Measurements from ENCODE around the gene SWT1.

Gene SWT1

GRCh38 chr1:185239861-185240260 lies 82.9 kb downstream of the SWT1 start:
- Histone ChIP-seq H2BK5ac (ENCODE audit: low read depth, low read length, poor library complexity, severe bottlenecking) (no peak overlapping the region), H3K27me3 (ENCODE audit: control insufficient read depth in 1 of 2, insufficient read depth in 1 of 2, low read length in 2 of 2) (no peaks in the 10 kb centered on the region), H4K8ac (ENCODE audit: low read length) (no peak overlapping the region), H2BK120ac (ENCODE audit: low read depth, low read length) (no peak overlapping the region), H3K4me1 (ENCODE audit: control insufficient read depth, insufficient read depth, low read depth, low read length) (no peaks in the 10 kb centered on the region), H3K4me3 (ENCODE audit: insufficient read depth in 1 of 2, low read depth in 1 of 2, low read length in 2 of 2) (no peak overlapping the region), H3K9me3 (ENCODE audit: control insufficient read depth, low read length) (no peaks in the 10 kb centered on the region), H2BK15ac (ENCODE audit: low read depth, poor library complexity, severe bottlenecking) (no peak overlapping the region), H2BK12ac (ENCODE audit: low read length in 2 of 2) (no peak overlapping the region), H2AFZ (ENCODE audit: low read depth, low read length) (no peak overlapping the region), H3K36me3 (ENCODE audit: control insufficient read depth in 1 of 2, insufficient read depth in 2 of 2, low read depth in 1 of 2, low read length in 2 of 2) (no peaks in the 10 kb centered on the region), H2AK5ac (ENCODE audit: low read length, severe bottlenecking) (no peak overlapping the region), H3K79me1 (replicated peaks; ENCODE audit: low read length, poor library complexity, severe bottlenecking) (no peaks in the 10 kb centered on the region), H3K4ac (ENCODE audit: low read depth in 1 of 2, low read length in 2 of 2) (no peak overlapping the region), H3K27ac (ENCODE audit: low read length, poor library complexity, severe bottlenecking) (no peak overlapping the region), H3K18ac (ENCODE audit: low read depth in 1 of 2, low read length in 2 of 2) (no peak overlapping the region), H3K14ac (ENCODE audit: low read length in 2 of 2) (no peak overlapping the region), H3K9ac (ENCODE audit: low read length) (no peak overlapping the region), H3K23ac (ENCODE audit: low read length in 2 of 2) (no peak overlapping the region), H4K91ac (ENCODE audit: low read length) (no peak overlapping the region), H3K4me2 (ENCODE audit: low read length, poor library complexity, severe bottlenecking) (no peak overlapping the region)
- WGBS = no CpG with 5 or more reads among the region's 1 CpG
- no peak for DNase-seq

GRCh38 chr1:185241127-185241526 lies 84.2 kb downstream of the SWT1 start:
- no peak overlapping the region for H3K23ac ChIP-seq (ENCODE audit: low read length in 2 of 2)
- DNase-seq = no peak
- H3K4me3 ChIP-seq (ENCODE audit: insufficient read depth in 1 of 2, low read depth in 1 of 2, low read length in 2 of 2) = no peak overlapping the region
- no peak overlapping the region for H3K18ac ChIP-seq (ENCODE audit: low read depth in 1 of 2, low read length in 2 of 2)
- no peaks in the 10 kb centered on the region for H3K9me3 ChIP-seq (ENCODE audit: control insufficient read depth, low read length)
- no peaks in the 10 kb centered on the region for H3K4me1 ChIP-seq (ENCODE audit: control insufficient read depth, insufficient read depth, low read depth, low read length)
- no peaks in the 10 kb centered on the region for H3K27me3 ChIP-seq (ENCODE audit: control insufficient read depth in 1 of 2, insufficient read depth in 1 of 2, low read length in 2 of 2)
- no peaks in the 10 kb centered on the region for H3K79me1 ChIP-seq (replicated peaks; ENCODE audit: low read length, poor library complexity, severe bottlenecking)
- H2BK15ac ChIP-seq (ENCODE audit: low read depth, poor library complexity, severe bottlenecking) = no peak overlapping the region
- no peak overlapping the region for H2AFZ ChIP-seq (ENCODE audit: low read depth, low read length)
- no peak overlapping the region for H3K4ac ChIP-seq (ENCODE audit: low read depth in 1 of 2, low read length in 2 of 2)
- no peaks in the 10 kb centered on the region for H3K36me3 ChIP-seq (ENCODE audit: control insufficient read depth in 1 of 2, insufficient read depth in 2 of 2, low read depth in 1 of 2, low read length in 2 of 2)
- H2BK5ac ChIP-seq (ENCODE audit: low read depth, low read length, poor library complexity, severe bottlenecking) = no peak overlapping the region
- H4K8ac ChIP-seq (ENCODE audit: low read length) = no peak overlapping the region
- no peak overlapping the region for H4K91ac ChIP-seq (ENCODE audit: low read length)
- no peak overlapping the region for H3K9ac ChIP-seq (ENCODE audit: low read length)
- no peak overlapping the region for H2BK120ac ChIP-seq (ENCODE audit: low read depth, low read length)
- no peak overlapping the region for H2AK5ac ChIP-seq (ENCODE audit: low read length, severe bottlenecking)
- no peak overlapping the region for H3K14ac ChIP-seq (ENCODE audit: low read length in 2 of 2)
- H3K4me2 ChIP-seq (ENCODE audit: low read length, poor library complexity, severe bottlenecking) = no peak overlapping the region
- H3K27ac ChIP-seq (ENCODE audit: low read length, poor library complexity, severe bottlenecking) = no peak overlapping the region
- no peak overlapping the region for H2BK12ac ChIP-seq (ENCODE audit: low read length in 2 of 2)

GRCh38 chr1:185244015-185244747 lies 87.2 kb downstream of the SWT1 start:
- H3K27me3 ChIP-seq (ENCODE audit: control insufficient read depth in 1 of 2, insufficient read depth in 1 of 2, low read length in 2 of 2) = no peaks in the 10 kb centered on the region
- H2BK5ac ChIP-seq (ENCODE audit: low read depth, low read length, poor library complexity, severe bottlenecking) = no peak overlapping the region
- no peak overlapping the region for H3K9ac ChIP-seq (ENCODE audit: low read length)
- H3K4me3 ChIP-seq (ENCODE audit: insufficient read depth in 1 of 2, low read depth in 1 of 2, low read length in 2 of 2) = no peak overlapping the region
- WGBS = 100% methylated on average over 1 of the region's 3 CpGs
- no peak overlapping the region for H3K14ac ChIP-seq (ENCODE audit: low read length in 2 of 2)
- no peaks in the 10 kb centered on the region for H3K4me1 ChIP-seq (ENCODE audit: control insufficient read depth, insufficient read depth, low read depth, low read length)
- H4K91ac ChIP-seq (ENCODE audit: low read length) = no peak overlapping the region
- H3K79me1 ChIP-seq (replicated peaks; ENCODE audit: low read length, poor library complexity, severe bottlenecking) = no peaks in the 10 kb centered on the region
- H2AFZ ChIP-seq (ENCODE audit: low read depth, low read length) = no peak overlapping the region
- H4K8ac ChIP-seq (ENCODE audit: low read length) = no peak overlapping the region
- no peak overlapping the region for H2BK15ac ChIP-seq (ENCODE audit: low read depth, poor library complexity, severe bottlenecking)
- H3K36me3 ChIP-seq (ENCODE audit: control insufficient read depth in 1 of 2, insufficient read depth in 2 of 2, low read depth in 1 of 2, low read length in 2 of 2) = no peaks in the 10 kb centered on the region
- H2AK5ac ChIP-seq (ENCODE audit: low read length, severe bottlenecking) = no peak overlapping the region
- no peak overlapping the region for H3K4ac ChIP-seq (ENCODE audit: low read depth in 1 of 2, low read length in 2 of 2)
- no peaks in the 10 kb centered on the region for H3K9me3 ChIP-seq (ENCODE audit: control insufficient read depth, low read length)
- no peak overlapping the region for H3K27ac ChIP-seq (ENCODE audit: low read length, poor library complexity, severe bottlenecking)
- H2BK120ac ChIP-seq (ENCODE audit: low read depth, low read length) = no peak overlapping the region
- peak; percentile 68 for DNase-seq
- no peak overlapping the region for H3K23ac ChIP-seq (ENCODE audit: low read length in 2 of 2)
- H3K4me2 ChIP-seq (ENCODE audit: low read length, poor library complexity, severe bottlenecking) = no peak overlapping the region
- no peak overlapping the region for H2BK12ac ChIP-seq (ENCODE audit: low read length in 2 of 2)
- no peak overlapping the region for H3K18ac ChIP-seq (ENCODE audit: low read depth in 1 of 2, low read length in 2 of 2)

- Histone ChIP-seq H3K36me3 (ENCODE audit: control insufficient read depth in 1 of 2, insufficient read depth in 2 of 2, low read depth in 1 of 2, low read length in 2 of 2) (no peaks in the 10 kb centered on the region), H3K27me3 (ENCODE audit: control insufficient read depth in 1 of 2, insufficient read depth in 1 of 2, low read length in 2 of 2) (no peaks in the 10 kb centered on the region), H3K79me1 (replicated peaks; ENCODE audit: low read length, poor library complexity, severe bottlenecking) (no peaks in the 10 kb centered on the region), H3K4me3 (ENCODE audit: insufficient read depth in 1 of 2, low read depth in 1 of 2, low read length in 2 of 2) (no peak overlapping the region), H3K14ac (ENCODE audit: low read length in 2 of 2) (no peak overlapping the region), H3K4me1 (ENCODE audit: control insufficient read depth, insufficient read depth, low read depth, low read length) (no peaks in the 10 kb centered on the region), H3K27ac (ENCODE audit: low read length, poor library complexity, severe bottlenecking) (no peak overlapping the region), H4K91ac (ENCODE audit: low read length) (no peak overlapping the region), H2BK12ac (ENCODE audit: low read length in 2 of 2) (no peak overlapping the region), H3K4ac (ENCODE audit: low read depth in 1 of 2, low read length in 2 of 2) (no peak overlapping the region), H3K4me2 (ENCODE audit: low read length, poor library complexity, severe bottlenecking) (no peak overlapping the region), H3K9ac (ENCODE audit: low read length) (no peak overlapping the region), H2BK15ac (ENCODE audit: low read depth, poor library complexity, severe bottlenecking) (no peak overlapping the region), H3K9me3 (ENCODE audit: control insufficient read depth, low read length) (no peaks in the 10 kb centered on the region), H2AK5ac (ENCODE audit: low read length, severe bottlenecking) (no peak overlapping the region), H4K8ac (ENCODE audit: low read length) (no peak overlapping the region), H2BK120ac (ENCODE audit: low read depth, low read length) (no peak overlapping the region), H2AFZ (ENCODE audit: low read depth, low read length) (no peak overlapping the region), H3K23ac (ENCODE audit: low read length in 2 of 2) (no peak overlapping the region), H3K18ac (ENCODE audit: low read depth in 1 of 2, low read length in 2 of 2) (no peak overlapping the region), H2BK5ac (ENCODE audit: low read depth, low read length, poor library complexity, severe bottlenecking) (no peak overlapping the region)
- DNase-seq = no peak
- WGBS = 100% methylated on average over 1 of the region's 2 CpGs
Observed at GRCh38 chr1:185245466-185245865, 88.5 kb downstream of the SWT1 start.
